Subcutaneous abdominal adipose tissue (tissue), 5 donors: ENCODE measurements around the gene PRXL2C.

ENCODE experiments used
- H3K27ac ChIP-seq: one replicate; pipeline ENCODE4 v1.7.0; 2013; ENCODE audit warnings: low read depth, mild to moderate bottlenecking, inconsistent platforms, low read length, moderate library complexity
- H3K27me3 ChIP-seq, 5 donors: one replicate each; pipeline ENCODE4 v1.7.0; 2013; ENCODE audit warnings: low read length in 5 of 5, inconsistent platforms in 1 of 5; ENCODE audit not compliant: control insufficient read depth in 5 of 5, insufficient read depth in 4 of 5
- H3K36me3 ChIP-seq, 5 donors: one replicate each; pipeline ENCODE4 v1.7.0; 2013; ENCODE audit warnings: low read length in 5 of 5; ENCODE audit not compliant: control insufficient read depth in 5 of 5, insufficient read depth in 5 of 5
- H3K4me1 ChIP-seq, 5 donors: one replicate each; pipeline ENCODE4 v1.7.0; 2013; ENCODE audit warnings: low read length in 5 of 5, mild to moderate bottlenecking in 3 of 5, moderate library complexity in 1 of 5; ENCODE audit not compliant: control insufficient read depth in 5 of 5, insufficient read depth in 5 of 5
- H3K4me3 ChIP-seq, 5 donors: one replicate each; pipeline ENCODE4 v1.7.0; 2013; ENCODE audit warnings: low read length in 5 of 5, low read depth in 1 of 5
- H3K9ac ChIP-seq, 5 donors: one replicate each; pipeline ENCODE4 v1.7.0; 2013; ENCODE audit warnings: low read length in 5 of 5, mild to moderate bottlenecking in 4 of 5, moderate library complexity in 3 of 5
- H3K9me3 ChIP-seq, 5 donors: one replicate each; pipeline ENCODE4 v1.7.0; 2013; ENCODE audit warnings: low read length in 5 of 5; ENCODE audit not compliant: control insufficient read depth in 5 of 5
- donor health status: healthy.
- donor health status: healthy.
- donor health status: healthy.
- donor health status: healthy.
- donor health status: healthy.

PRXL2C gene

DNA sequence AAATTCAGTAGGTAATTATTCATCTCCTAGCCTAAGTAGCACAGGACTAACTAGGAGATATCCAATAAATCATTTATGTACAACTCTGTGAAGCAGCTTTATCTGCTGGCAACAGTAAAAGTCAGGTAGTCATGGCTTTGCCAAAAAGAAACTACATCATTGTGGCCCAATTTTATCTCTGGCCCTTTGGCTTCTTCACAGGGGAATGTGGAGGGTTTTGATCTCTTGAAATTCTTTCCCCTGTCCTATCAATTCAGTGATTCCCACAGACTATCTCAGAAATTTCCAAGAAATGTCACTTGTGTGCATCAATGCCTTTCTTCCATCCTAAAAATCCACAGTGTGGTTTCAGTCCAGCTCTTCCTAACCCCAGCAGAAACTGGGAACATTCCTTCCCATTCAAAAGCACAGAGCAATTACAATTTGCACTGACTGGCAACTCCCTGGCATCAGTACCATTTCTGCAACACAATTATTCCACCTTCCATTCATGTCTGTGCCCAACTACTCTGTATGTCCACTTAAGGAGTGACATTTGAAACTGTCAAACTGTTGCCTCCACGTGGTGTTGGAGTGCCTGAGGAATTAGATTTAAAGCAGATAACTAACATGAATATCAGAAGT is 42.0 kb downstream of the PRXL2C start:
- H3K4me1 ChIP-seq = peaks cover 2 to 25% (median 8%) of the 10 kb centered on the region in 5 donors
- no peaks in the 10 kb centered on the region for H3K9me3 ChIP-seq
- H3K36me3 ChIP-seq = no peaks in the 10 kb centered on the region
- peak overlapping the region; percentile 3 for H3K27ac ChIP-seq
- no peak overlapping the region for H3K4me3 ChIP-seq
- H3K9ac ChIP-seq = no peak overlapping the region
- no peaks in the 10 kb centered on the region for H3K27me3 ChIP-seq

DNA sequence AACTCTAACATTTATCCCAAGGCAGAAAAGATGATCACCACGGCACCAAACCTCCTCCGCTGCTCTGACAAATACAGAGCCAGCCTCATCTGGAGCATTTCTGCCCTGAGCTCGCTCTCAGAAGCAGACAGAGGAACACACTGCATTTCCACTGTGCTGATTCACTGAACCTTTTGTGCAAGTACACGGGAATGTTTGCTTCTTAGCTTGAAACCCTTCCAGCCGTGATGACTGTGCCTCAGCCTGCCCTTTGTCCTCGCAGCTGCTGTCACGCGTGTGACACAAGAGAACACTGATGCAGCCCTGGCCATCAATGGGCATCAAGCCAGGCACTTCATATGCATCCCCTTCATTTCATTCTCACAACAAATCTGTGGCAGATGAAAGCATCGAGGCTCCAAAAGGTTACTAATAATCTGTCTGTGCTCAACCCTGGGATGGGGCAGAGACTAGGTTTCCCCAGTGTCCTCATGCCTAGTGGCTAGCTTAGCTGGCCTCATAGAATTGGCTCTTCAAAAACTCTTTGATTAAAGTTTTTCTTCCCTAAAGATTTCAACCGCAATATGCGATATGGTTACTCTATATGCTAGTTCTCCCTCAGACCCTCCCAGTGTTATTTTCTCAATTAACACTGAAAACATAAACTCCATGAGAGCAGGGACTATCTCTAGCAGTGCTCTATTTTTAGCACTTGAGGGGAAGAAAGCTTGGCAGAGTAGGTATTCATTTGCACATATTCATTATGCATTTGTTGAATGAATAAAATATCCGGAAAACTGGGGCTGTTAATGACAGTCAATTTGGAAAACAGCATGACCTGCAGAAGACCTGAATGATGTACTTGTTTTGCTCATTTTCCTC is 42.8 kb downstream of the PRXL2C start:
- Histone ChIP-seq H3K27ac (peak overlapping the region; percentile 55), H3K36me3 (no peaks in the 10 kb centered on the region), H3K4me3 (peak overlapping the region in 1 of 5 donors; percentile 41), H3K27me3 (no peaks in the 10 kb centered on the region), H3K9ac (peak overlapping the region in 1 of 5 donors; percentile 72), H3K4me1 (peaks cover 2 to 23% (median 5%) of the 10 kb centered on the region in 5 donors), H3K9me3 (no peaks in the 10 kb centered on the region)

GRCh38 chr9:96611302-96611701 is 43.8 kb downstream of the PRXL2C start:
- no peaks in the 10 kb centered on the region for H3K36me3 ChIP-seq
- peak overlapping the region; percentile 55 for H3K27ac ChIP-seq
- no peak overlapping the region for H3K4me3 ChIP-seq
- H3K4me1 ChIP-seq = peaks cover 2 to 23% (median 5%) of the 10 kb centered on the region in 5 donors
- H3K9me3 ChIP-seq = no peaks in the 10 kb centered on the region
- no peaks in the 10 kb centered on the region for H3K27me3 ChIP-seq
- H3K9ac ChIP-seq = no peak overlapping the region

DNA sequence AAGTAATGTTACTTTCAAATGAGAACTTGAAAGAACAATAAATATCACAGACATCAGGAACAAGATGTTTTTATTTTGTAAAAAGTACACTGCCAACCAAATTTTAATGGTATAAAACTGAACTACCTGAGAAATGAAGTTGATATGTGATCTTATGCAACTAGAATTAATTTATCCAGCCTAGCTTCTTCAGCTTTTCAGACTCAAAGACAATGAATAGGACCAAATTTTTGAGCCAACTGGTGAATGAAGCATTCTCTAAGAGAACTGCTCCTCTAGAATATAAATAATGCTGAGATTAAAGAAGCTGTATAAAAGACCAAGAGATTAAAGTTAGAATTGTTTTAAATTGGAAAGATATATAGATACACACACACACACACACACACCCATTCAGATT is 45.4 kb downstream of the PRXL2C start:
- no peak overlapping the region for H3K4me3 ChIP-seq
- H3K9me3 ChIP-seq = no peaks in the 10 kb centered on the region
- no peak overlapping the region for H3K27ac ChIP-seq

DNA sequence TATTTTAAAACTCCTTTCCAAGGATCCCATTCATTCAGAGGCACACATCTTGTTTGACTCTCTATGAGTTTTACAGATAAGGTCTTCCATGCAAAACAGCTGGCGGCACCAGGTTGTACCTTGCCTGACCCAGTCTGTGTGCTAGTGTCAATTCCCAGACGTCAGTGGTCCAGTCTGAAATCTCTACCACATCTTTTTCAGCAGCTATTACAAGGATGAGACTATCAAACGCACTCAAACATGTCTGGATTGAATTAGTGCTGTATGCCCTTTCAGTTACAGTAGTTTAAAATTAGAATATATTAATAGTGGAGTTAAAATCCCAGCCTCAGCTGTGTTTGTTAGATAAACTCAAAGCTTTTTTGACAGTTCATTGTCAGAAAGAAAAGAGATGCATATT is 47.1 kb downstream of the PRXL2C start:
- Histone ChIP-seq H3K9ac (no peak overlapping the region), H3K4me3 (no peak overlapping the region), H3K27ac (no peak overlapping the region)

More for the DNA sequence above, 45.4 kb downstream of the PRXL2C start:
- Histone ChIP-seq H3K9ac (no peak overlapping the region), H3K4me1 (peaks cover 2 to 17% (median 5%) of the 10 kb centered on the region in 5 donors), H3K36me3 (no peaks in the 10 kb centered on the region), H3K27me3 (no peaks in the 10 kb centered on the region)

DNA sequence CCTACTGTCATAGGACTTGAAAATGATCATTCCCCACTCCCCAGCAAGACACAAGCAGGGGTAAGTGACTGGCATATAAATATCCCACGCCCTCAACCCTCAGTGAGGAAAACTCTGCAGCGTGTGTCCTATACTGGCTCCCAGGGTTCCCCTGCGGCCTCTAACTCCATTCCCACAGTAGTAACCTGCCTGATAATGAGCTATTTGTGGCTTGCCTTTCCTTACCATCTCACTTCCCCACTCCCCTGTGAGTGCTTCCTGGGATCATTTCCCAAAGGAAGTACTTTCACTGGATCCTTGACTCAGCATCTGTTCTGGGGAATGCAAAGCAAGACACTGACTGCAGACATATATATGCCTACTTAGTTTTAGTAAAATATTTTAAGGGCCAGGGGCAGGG is 49.8 kb downstream of the PRXL2C start:
- H3K27me3 ChIP-seq = no peaks in the 10 kb centered on the region
- no peaks in the 10 kb centered on the region for H3K36me3 ChIP-seq
- peaks cover 2 to 14% (median 6%) of the 10 kb centered on the region in 5 donors for H3K4me1 ChIP-seq
- H3K4me3 ChIP-seq = no peak overlapping the region
- peak overlapping the region in 1 of 5 donors; percentile 39 for H3K9ac ChIP-seq
- H3K27ac ChIP-seq = no peak overlapping the region
- no peaks in the 10 kb centered on the region for H3K9me3 ChIP-seq

More for the DNA sequence above, 47.1 kb downstream of the PRXL2C start:
- H3K9me3 ChIP-seq = no peaks in the 10 kb centered on the region
- H3K27me3 ChIP-seq = no peaks in the 10 kb centered on the region
- H3K4me1 ChIP-seq = peaks cover 2 to 20% (median 11%) of the 10 kb centered on the region in 5 donors
- no peaks in the 10 kb centered on the region for H3K36me3 ChIP-seq

GRCh38 chr9:96604004-96604319 is 51.2 kb downstream of the PRXL2C start:
- Histone ChIP-seq H3K27ac (peak overlapping the region; percentile 61), H3K9ac (peak overlapping the region in 3 of 5 donors; percentile 53 to 61 (median 59)), H3K4me1 (peaks cover 2 to 14% (median 6%) of the 10 kb centered on the region in 5 donors), H3K9me3 (no peaks in the 10 kb centered on the region), H3K36me3 (no peaks in the 10 kb centered on the region), H3K27me3 (no peaks in the 10 kb centered on the region), H3K4me3 (peak overlapping the region in 1 of 5 donors; percentile 17)

GRCh38 chr9:96603305-96604003 is 51.7 kb downstream of the PRXL2C start:
- Histone ChIP-seq H3K4me3 (peak overlapping the region in 1 of 5 donors; percentile 17), H3K36me3 (no peaks in the 10 kb centered on the region), H3K27me3 (no peaks in the 10 kb centered on the region), H3K27ac (peak overlapping the region; percentile 61), H3K9ac (peak overlapping the region in 3 of 5 donors; percentile 53 to 61 (median 59)), H3K4me1 (peaks cover 2 to 14% (median 6%) of the 10 kb centered on the region in 5 donors), H3K9me3 (no peaks in the 10 kb centered on the region)

- no peak overlapping the region for H3K27ac ChIP-seq
- H3K4me1 ChIP-seq = peaks cover 2 to 14% (median 6%) of the 10 kb centered on the region in 5 donors
- no peak overlapping the region for H3K4me3 ChIP-seq
- H3K36me3 ChIP-seq = no peaks in the 10 kb centered on the region
- H3K27me3 ChIP-seq = no peaks in the 10 kb centered on the region
- no peaks in the 10 kb centered on the region for H3K9me3 ChIP-seq
- H3K9ac ChIP-seq = no peak overlapping the region
Observed at GRCh38 chr9:96599298-96599697, 55.8 kb downstream of the PRXL2C start.
